Measurements from ENCODE around the gene PFKFB2.

PFKFB2 gene

GRCh38 chr1:207064561-207064960 lies 11.5 kb downstream of the PFKFB2 start:
- H3K4me3 ChIP-seq (ENCODE audit: low read depth, low read length) = no peak overlapping the region
- no peak for TF ChIP-seq CTCF (conservative IDR thresholded peaks at IDR 0.05; ENCODE audit: low read depth, low read length)
- no peak for DNase-seq (ENCODE audit: low read depth)

- H3K4me3 ChIP-seq (ENCODE audit: low read depth, low read length) = no peak overlapping the region
- no peak for TF ChIP-seq CTCF (conservative IDR thresholded peaks at IDR 0.05; ENCODE audit: low read depth, low read length)
- DNase-seq (ENCODE audit: low read depth) = no peak
Measured at GRCh38 chr1:207067185-207067584, 14.1 kb downstream of the PFKFB2 start.

- TF ChIP-seq CTCF (conservative IDR thresholded peaks at IDR 0.05; ENCODE audit: low read depth, low read length) = no peak
- H3K4me3 ChIP-seq (ENCODE audit: low read depth, low read length) = no peak overlapping the region
- DNase-seq (ENCODE audit: low read depth) = no peak
Measured at GRCh38 chr1:207067665-207068064, 14.6 kb downstream of the PFKFB2 start.

GRCh38 chr1:207069061-207069460 lies 16.0 kb downstream of the PFKFB2 start:
- H3K4me3 ChIP-seq (ENCODE audit: low read depth, low read length) = no peak overlapping the region
- DNase-seq (ENCODE audit: low read depth) = no peak
- no peak for TF ChIP-seq CTCF (conservative IDR thresholded peaks at IDR 0.05; ENCODE audit: low read depth, low read length)

GRCh38 chr1:207069858-207070506 lies 16.9 kb downstream of the PFKFB2 start:
- TF ChIP-seq CTCF (conservative IDR thresholded peaks at IDR 0.05; ENCODE audit: low read depth, low read length) = no peak
- no peak overlapping the region for H3K4me3 ChIP-seq (ENCODE audit: low read depth, low read length)
- DNase-seq (ENCODE audit: low read depth) = no peak

GRCh38 chr1:207070811-207071210 lies 17.7 kb downstream of the PFKFB2 start:
- no peak for DNase-seq (ENCODE audit: low read depth)
- no peak for TF ChIP-seq CTCF (conservative IDR thresholded peaks at IDR 0.05; ENCODE audit: low read depth, low read length)
- H3K4me3 ChIP-seq (ENCODE audit: low read depth, low read length) = no peak overlapping the region

- no peak for TF ChIP-seq CTCF (conservative IDR thresholded peaks at IDR 0.05; ENCODE audit: low read depth, low read length)
- DNase-seq (ENCODE audit: low read depth) = no peak
- no peak overlapping the region for H3K4me3 ChIP-seq (ENCODE audit: low read depth, low read length)
Measured at GRCh38 chr1:207071426-207071825, 18.4 kb downstream of the PFKFB2 start.
